SK-N-SH treated with all-trans-retinoic acid at 6 μM for 48 hours (cell line): ENCODE data around the gene LRRFIP1.

Experiments
- ATAC-seq: fragments of 200-7000 bp; cut with Tn5 transposase; 3 replicates; pipeline ENCODE4 v1.9.1; 2020; ENCODE audit warnings: mild to moderate bottlenecking, moderate library complexity
- ARNTL ChIP-seq: fragments of 450-650 bp; formaldehyde crosslinking; IDR thresholded peaks from 2 replicates; pipeline ENCODE4 v1.5.0; 2020; ENCODE audit warnings: low read depth, mild to moderate bottlenecking, moderate library complexity, borderline replicate concordance
- CREB5 ChIP-seq: fragments of 250-450 bp; sonication (Bioruptor Pico); IDR thresholded peaks from 2 replicates; pipeline ENCODE4 v1.5.1; 2020; ENCODE audit warnings: low read depth, mild to moderate bottlenecking, moderate library complexity
- CSDC2 ChIP-seq: fragments of 250-450 bp; sonication (Bioruptor Pico); IDR thresholded peaks from 2 replicates; pipeline ENCODE4 v1.5.0; 2020; ENCODE audit warnings: mild to moderate bottlenecking, moderate library complexity
- ESRRG ChIP-seq: fragments of 250-450 bp; sonication (Bioruptor Pico); IDR thresholded peaks from 2 replicates; pipeline ENCODE4 v1.6.1; 2021; ENCODE audit warnings: mild to moderate bottlenecking
- GLIS3 ChIP-seq: fragments of 250-450 bp; sonication (Bioruptor Pico); IDR thresholded peaks from 2 replicates; pipeline ENCODE4 v1.5.0; 2020; ENCODE audit warnings: mild to moderate bottlenecking, moderate library complexity
- ISL1 ChIP-seq: fragments of 250-450 bp; sonication (Bioruptor Pico); IDR thresholded peaks from 2 replicates; pipeline ENCODE4 v2.1.2; 2022; ENCODE audit warnings: mild to moderate bottlenecking, moderate library complexity
- OSR1 ChIP-seq: fragments of 250-450 bp; sonication (Bioruptor Pico); IDR thresholded peaks from 2 replicates; pipeline ENCODE4 v1.8.0; 2022; ENCODE audit warnings: moderate library complexity, mild to moderate bottlenecking, inconsistent platforms
- PATZ1 ChIP-seq: fragments of 250-450 bp; sonication (Bioruptor Pico); IDR thresholded peaks from 2 replicates; pipeline ENCODE4 v1.8.0; 2020; ENCODE audit warnings: mild to moderate bottlenecking, moderate library complexity, borderline replicate concordance
- PPARA ChIP-seq: fragments of 250-450 bp; sonication (Bioruptor Pico); IDR thresholded peaks from 2 replicates; pipeline ENCODE4 v1.5.0; 2020; ENCODE audit warnings: mild to moderate bottlenecking, borderline replicate concordance
- RARB ChIP-seq: fragments of 250-450 bp; sonication (Bioruptor Pico); IDR thresholded peaks from 2 replicates; pipeline ENCODE4 v1.8.0; 2021; ENCODE audit warnings: mild to moderate bottlenecking, moderate library complexity
- SNAI2 ChIP-seq: fragments of 250-450 bp; sonication (Bioruptor Pico); IDR thresholded peaks from 2 replicates; pipeline ENCODE4 v1.5.0; 2020; ENCODE audit warnings: mild to moderate bottlenecking, moderate library complexity
- TCF4 ChIP-seq: fragments of 250-450 bp; sonication (Bioruptor Pico); IDR thresholded peaks from 2 replicates; pipeline ENCODE4 v1.8.0; 2021; ENCODE audit warnings: mild to moderate bottlenecking, moderate library complexity, borderline replicate concordance
- TOX ChIP-seq: fragments of 250-450 bp; sonication (Bioruptor Pico); IDR thresholded peaks from 2 replicates; pipeline ENCODE4 v1.8.0; 2021; ENCODE audit warnings: mild to moderate bottlenecking, moderate library complexity, borderline replicate concordance
- TSHZ2 ChIP-seq: fragments of 250-450 bp; sonication (Bioruptor Pico); IDR thresholded peaks from 2 replicates; pipeline ENCODE4 v1.5.0; 2020; ENCODE audit warnings: mild to moderate bottlenecking, moderate library complexity
- ZC3H10 ChIP-seq: fragments of 250-450 bp; sonication (Bioruptor Pico); IDR thresholded peaks from 2 replicates; pipeline ENCODE4 v1.5.1; 2021; ENCODE audit warnings: mild to moderate bottlenecking, moderate library complexity
- ZFP3 ChIP-seq: fragments of 250-450 bp; sonication (Bioruptor Pico); IDR thresholded peaks from 2 replicates; pipeline ENCODE4 v1.5.0; 2020; ENCODE audit warnings: mild to moderate bottlenecking, moderate library complexity
- ZFP30 ChIP-seq: fragments of 450-650 bp; formaldehyde crosslinking; IDR thresholded peaks from 2 replicates; pipeline ENCODE4 v1.5.0; 2022; ENCODE audit warnings: mild to moderate bottlenecking, moderate library complexity
- ZNF70 ChIP-seq: fragments of 450-650 bp; formaldehyde crosslinking; IDR thresholded peaks from 2 replicates; pipeline ENCODE4 v1.5.0; 2020; ENCODE audit warnings: mild to moderate bottlenecking, moderate library complexity
- ZNF8 ChIP-seq: fragments of 450-650 bp; formaldehyde crosslinking; IDR thresholded peaks from 2 replicates; pipeline ENCODE4 v1.5.0; 2020; ENCODE audit warnings: mild to moderate bottlenecking, moderate library complexity
- TF ChIP-seq, protein P1 (sequence below): fragments of 250-450 bp; sonication (Bioruptor Pico); IDR thresholded peaks from 2 replicates; pipeline ENCODE4 v1.8.0; 2021; ENCODE audit warnings: low read depth, mild to moderate bottlenecking, moderate library complexity, borderline replicate concordance

Gene LRRFIP1

DNA sequence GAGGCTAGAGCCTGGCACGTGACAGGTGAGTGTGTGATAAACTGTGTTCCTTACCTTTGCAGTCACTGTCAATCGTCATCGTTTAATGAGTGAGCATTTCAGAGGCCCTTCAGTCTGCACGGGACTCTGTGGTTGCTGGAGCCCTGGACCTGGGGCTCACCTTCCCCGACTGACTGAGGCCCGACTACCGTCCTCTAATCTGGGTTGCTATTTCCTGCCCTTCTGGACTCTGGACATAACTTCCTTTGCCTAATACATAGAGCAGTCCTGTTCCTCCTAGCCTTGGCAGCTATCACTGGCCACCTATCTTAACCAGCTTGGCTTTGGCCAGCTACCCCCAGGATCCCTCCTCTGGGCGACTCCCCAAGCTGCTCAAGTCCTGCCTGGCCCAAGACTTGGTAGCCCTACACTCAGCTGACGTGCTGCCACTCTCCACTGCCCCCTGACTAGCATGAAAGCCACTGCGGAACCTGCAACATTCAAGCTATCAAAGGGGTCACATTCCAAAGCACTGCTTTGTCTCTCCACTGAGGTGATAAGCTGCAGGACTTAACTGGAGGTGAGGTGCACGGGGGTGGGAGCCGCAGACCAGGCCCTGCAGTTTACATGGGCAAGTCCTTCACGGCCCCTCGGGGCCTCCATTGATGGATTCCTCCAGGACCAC lies 25.8 kb upstream of the LRRFIP1 start:
- ATAC-seq = no peak
- no peak for TF ChIP-seq CSDC2
- TF ChIP-seq ZC3H10 = no peak
- no peak for TF ChIP-seq TSHZ2 (CRISPR knock-in tag)
- no peak for TF ChIP-seq TCF4 (CRISPR knock-in tag)
- no peak for TF ChIP-seq TOX (CRISPR knock-in tag)
- TF ChIP-seq ZNF8 (CRISPR knock-in tag) = no peak
- TF ChIP-seq ISL1 (CRISPR knock-in tag) = no peak
- TF ChIP-seq RARB = no peak
- TF ChIP-seq, protein P1, sequence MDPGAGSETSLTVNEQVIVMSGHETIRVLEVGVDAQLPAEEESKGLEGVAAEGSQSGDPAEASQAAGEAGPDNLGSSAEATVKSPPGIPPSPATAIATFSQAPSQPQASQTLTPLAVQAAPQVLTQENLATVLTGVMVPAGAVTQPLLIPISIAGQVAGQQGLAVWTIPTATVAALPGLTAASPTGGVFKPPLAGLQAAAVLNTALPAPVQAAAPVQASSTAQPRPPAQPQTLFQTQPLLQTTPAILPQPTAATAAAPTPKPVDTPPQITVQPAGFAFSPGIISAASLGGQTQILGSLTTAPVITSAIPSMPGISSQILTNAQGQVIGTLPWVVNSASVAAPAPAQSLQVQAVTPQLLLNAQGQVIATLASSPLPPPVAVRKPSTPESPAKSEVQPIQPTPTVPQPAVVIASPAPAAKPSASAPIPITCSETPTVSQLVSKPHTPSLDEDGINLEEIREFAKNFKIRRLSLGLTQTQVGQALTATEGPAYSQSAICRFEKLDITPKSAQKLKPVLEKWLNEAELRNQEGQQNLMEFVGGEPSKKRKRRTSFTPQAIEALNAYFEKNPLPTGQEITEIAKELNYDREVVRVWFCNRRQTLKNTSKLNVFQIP (CRISPR knock-in tag) = no peak
- no peak for TF ChIP-seq ZFP30 (CRISPR knock-in tag)
- no peak for TF ChIP-seq PPARA (CRISPR knock-in tag)
- no peak for TF ChIP-seq ZFP3
- TF ChIP-seq ARNTL (CRISPR knock-in tag) = no peak
- TF ChIP-seq GLIS3 (CRISPR knock-in tag) = no peak

- TF ChIP-seq ESRRG = no peak
- TF ChIP-seq GLIS3 (CRISPR knock-in tag) = no peak
- TF ChIP-seq ISL1 (CRISPR knock-in tag) = no peak
- no peak for TF ChIP-seq CSDC2
- TF ChIP-seq TOX (CRISPR knock-in tag) = no peak
- no peak for TF ChIP-seq ZFP30 (CRISPR knock-in tag)
- no peak for TF ChIP-seq ZNF8 (CRISPR knock-in tag)
- no peak for TF ChIP-seq RARB
- no peak for TF ChIP-seq TSHZ2 (CRISPR knock-in tag)
- no peak for TF ChIP-seq ZC3H10
- TF ChIP-seq ARNTL (CRISPR knock-in tag) = no peak
- no peak for TF ChIP-seq PATZ1 (CRISPR knock-in tag)
- no peak for TF ChIP-seq TCF4 (CRISPR knock-in tag)
- no peak for TF ChIP-seq SNAI2
- no peak for TF ChIP-seq OSR1
- no peak for TF ChIP-seq CREB5
- TF ChIP-seq ZNF70 (CRISPR knock-in tag) = no peak
- TF ChIP-seq PPARA (CRISPR knock-in tag) = no peak
- ATAC-seq = no peak
Measured at GRCh38 chr2:237602409-237602808, 25.0 kb upstream of the LRRFIP1 start.
